GM12878 (cell line): ENCODE measurements around the gene EPB41L4A. TPM values are rescaled to one million over a fixed set of nuclear protein-coding genes. Genes with fewer than 3 reads are reported as not detected.

Experiments used
- ATAC-seq: fragments of 200-7000 bp; cut with Tn5 transposase; 3 replicates; pipeline ENCODE4 v1.9.1; 2020; ENCODE audit warnings: mild to moderate bottlenecking, moderate library complexity
- BruUV-seq: library from RNA; stranded (reverse); fragments of 400-500 nt; replicated peaks from 2 replicates; lab custom pipeline; 2021; lab: Mats Ljungman, UMichigan
- CTCF ChIA-PET: fragments of 300-600 bp; sonication (Branson Sonifier 250); formaldehyde crosslinking; extraction: SDS; loops from one replicate; lab custom pipeline; 2021; ENCODE audit warnings: inconsistent platforms; lab: Yijun Ruan, JAX
- POLR2A ChIA-PET: fragments of 350-600 bp; formaldehyde crosslinking; extraction: SDS; loops from one replicate; lab custom pipeline; 2021; ENCODE audit warnings: inconsistent platforms; lab: Charles Lee
- RAD21 ChIA-PET: fragments of 300-600 bp; sonication (Branson Sonifier 250); formaldehyde crosslinking; loops from one replicate; lab custom pipeline; 2023; ENCODE audit warnings: antibody characterized with exemption; ENCODE audit not compliant: unreplicated experiment; lab: Charles Lee
- SMC1A ChIA-PET: fragments of 300-600 bp; sonication (Branson Sonifier 250); formaldehyde crosslinking; loops from one replicate; lab custom pipeline; 2023; ENCODE audit not compliant: unreplicated experiment, uncharacterized antibody; lab: Charles Lee
- DNase-seq: peaks from one replicate; pipeline ENCODE4 v3.0.0-alpha.2; 2011; ENCODE audit warnings: low read depth, low spot score
- FAIRE-seq: peaks from 3 replicates; lab custom pipeline; 2011; peaks lifted over from hg19 to GRCh38; lab: Jason Lieb, UNC
- H2AFZ ChIP-seq: 2 replicates; pipeline ENCODE4 v1.6.0; 2011; ENCODE audit warnings: low read depth, low read length, control low read depth; ENCODE audit not compliant: control insufficient read depth
- H3K27ac ChIP-seq: 2 replicates; pipeline ENCODE4 v1.5.1; 2011; ENCODE audit warnings: control low read depth; ENCODE audit not compliant: control insufficient read depth, insufficient read depth
- H3K27me3 ChIP-seq, 2 experiments: replicated peaks in 1 of 2; 2 replicates each; pipeline versions ENCODE4 v1.6.0 to v1.6.1; 2011; ENCODE audit warnings: low read length in 1 of 2; ENCODE audit not compliant: control insufficient read depth in 2 of 2, insufficient read depth in 2 of 2
- H3K36me3 ChIP-seq, 2 experiments: 2 replicates each; pipeline ENCODE4 v1.5.1; 2011; ENCODE audit warnings: low read length in 1 of 2; ENCODE audit not compliant: control insufficient read depth in 2 of 2, insufficient read depth in 2 of 2
- H3K4me1 ChIP-seq: 2 replicates; pipeline ENCODE4 v1.6.1; 2011; ENCODE audit warnings: mild to moderate bottlenecking, low read length, moderate library complexity, mixed read lengths; ENCODE audit not compliant: control insufficient read depth, insufficient read depth
- H3K4me2 ChIP-seq: 2 replicates; pipeline ENCODE4 v1.6.0; 2011; ENCODE audit warnings: control low read depth; ENCODE audit not compliant: control insufficient read depth, insufficient read depth
- H3K4me3 ChIP-seq: fragments of 200-600 bp; sonication (generic); 2 replicates; pipeline ENCODE4 v1.5.1; 2016
- H3K79me2 ChIP-seq: 2 replicates; pipeline ENCODE4 v1.6.0; 2011; ENCODE audit warnings: low read length; ENCODE audit not compliant: control insufficient read depth, insufficient read depth
- H3K9ac ChIP-seq: 2 replicates; pipeline ENCODE4 v1.8.0; 2011; ENCODE audit warnings: low read length, control low read depth, mixed read lengths; ENCODE audit not compliant: control insufficient read depth, insufficient read depth
- H3K9me3 ChIP-seq: replicated peaks from 3 replicates; pipeline ENCODE4 v1.5.1; 2011; ENCODE audit warnings: mild to moderate bottlenecking, low read length; ENCODE audit not compliant: control insufficient read depth, insufficient read depth
- H4K20me1 ChIP-seq: 2 replicates; pipeline ENCODE4 v1.6.0; 2011; ENCODE audit not compliant: control insufficient read depth, insufficient read depth
- CTCF ChIP-seq, 3 experiments: IDR thresholded peaks in 2 of 3; conservative IDR thresholded peaks in 1 of 3; 2 replicates each; pipeline ENCODE4 v1.5.1; 2011; ENCODE audit warnings: low read depth in 3 of 3, low read length in 3 of 3, mild to moderate bottlenecking in 3 of 3, control low read depth in 2 of 3, moderate library complexity in 2 of 3, inconsistent platforms in 1 of 3, mixed read lengths in 1 of 3; ENCODE audit not compliant: control insufficient read depth in 2 of 3, insufficient read depth in 1 of 3; ENCODE audit errors: extremely low read depth in 1 of 3
- HDAC6 ChIP-seq: fragments of 200-600 bp; sonication (generic); IDR thresholded peaks from one replicate; pipeline ENCODE4 v1.8.0; 2017; ENCODE audit warnings: antibody characterized with exemption; ENCODE audit not compliant: unreplicated experiment
- MEF2A ChIP-seq: IDR thresholded peaks from 2 replicates; pipeline ENCODE4 v1.6.1; 2011; ENCODE audit warnings: low read depth, mild to moderate bottlenecking, low read length, moderate library complexity; ENCODE audit not compliant: insufficient read depth
- POU2F2 ChIP-seq: IDR thresholded peaks from 3 replicates; pipeline ENCODE4 v1.6.1; 2011; ENCODE audit warnings: low read depth, mild to moderate bottlenecking, low read length, borderline replicate concordance
- RAD21 ChIP-seq: IDR thresholded peaks from 2 replicates; pipeline ENCODE4 v1.6.1; 2011; ENCODE audit warnings: mild to moderate bottlenecking, low read depth, low read length, moderate library complexity; ENCODE audit not compliant: insufficient read depth
- SMC3 ChIP-seq: IDR thresholded peaks from 2 replicates; pipeline ENCODE4 v1.6.1; 2011; ENCODE audit warnings: low read length, improper control_type of control experiment, borderline replicate concordance
- WRNIP1 ChIP-seq: IDR thresholded peaks from 2 replicates; pipeline ENCODE4 v1.6.1; 2011; ENCODE audit warnings: low read depth, low read length, improper control_type of control experiment, borderline replicate concordance
- WGBS: methylation state at CpG from one replicate; pipeline ENCODE4 v1.1.6; 2016; ENCODE audit warnings: low lambda C conversion rate; ENCODE audit not compliant: insufficient replicate concordance, insufficient coverage; ENCODE audit errors: missing lambda C conversion rate; 5-methylcytosine and 5-hydroxymethylcytosine counted together
- in situ Hi-C: fragments of 300-500 bp; cut with MboI; formaldehyde crosslinking; loops from 9 replicates; pipeline ENCODE4 v1.14.3; 2018; ENCODE audit warnings: mixed read lengths
- intact Hi-C: fragments of 100-400 bp; cut with micrococcal nuclease; formaldehyde crosslinking; loops from one replicate; pipeline ENCODE4 v1.14.2; 2022; ENCODE audit not compliant: unreplicated experiment
- polyA plus RNA-seq, 11 experiments: library from polyadenylated mRNA; depleted of rRNA in 4 of 11; unstranded in 6 of 11; stranded (reverse) in 5 of 11; fragments of >200 nt; fragmentation: Nextera tagmentation in 4 of 11; fragmentation: Illumina TruSeq in 1 of 11; extraction: Ambion mirVana in 4 of 11; extraction: Trizol in 1 of 11; gene quantifications; 1 replicate in 1 of 11; 2 replicates in 10 of 11; pipeline versions ENCODE4 v1.2.1 to v1.2.3, GENCODE V29; 2011 to 2016; ENCODE audit warnings: inconsistent platforms in 2 of 11, missing spikeins in 2 of 11, low read depth in 1 of 11
- total RNA-seq, 4 experiments: library from RNA; depleted of rRNA in 3 of 4; stranded (reverse); fragments of >200 nt in 3 of 4; fragmentation: Illumina TruSeq in 1 of 4; extraction: Trizol in 1 of 4; gene quantifications; 2 replicates each; pipeline versions ENCODE4 v1.2.1 to v1.2.3, GENCODE V29; 2013 to 2021

The EPB41L4A gene
- total and polyA plus RNA-seq, 10 of the 15 experiments (the other 5 are each of a cell fraction or from before 2014, with no cell fraction given), result 0.10 to 0.67 (median 0.30) TPM

DNA sequence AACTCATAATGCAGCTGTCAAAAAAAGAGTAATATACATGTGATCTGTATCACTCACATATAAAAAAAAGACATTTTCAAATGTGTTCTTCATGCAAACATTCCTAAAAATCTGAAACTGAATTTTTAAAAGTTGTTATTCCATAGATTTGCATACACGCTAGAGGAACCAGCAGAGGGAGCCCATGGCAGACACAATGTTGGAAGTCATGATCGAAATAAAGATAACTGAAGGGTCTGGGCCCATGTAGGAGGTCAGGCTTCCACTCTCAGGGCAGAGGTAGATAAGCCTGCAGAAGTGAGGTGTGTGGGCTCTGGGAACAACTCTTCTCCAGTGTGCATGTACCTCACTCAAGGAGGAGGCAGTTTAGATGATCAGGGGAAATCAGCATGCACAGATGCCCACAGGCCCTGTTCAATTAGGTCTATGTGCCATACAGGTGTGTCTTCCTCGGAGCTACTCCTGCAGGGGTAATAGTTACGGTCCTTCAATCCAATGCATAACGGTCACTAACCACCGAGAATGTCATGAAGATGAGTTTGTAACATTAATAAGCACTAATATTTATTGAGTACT is 208.6 kb downstream of the EPB41L4A start:
- Histone ChIP-seq H3K27me3 (no peaks in the 10 kb centered on the region), H4K20me1 (no peaks in the 10 kb centered on the region), H3K27ac (no peak overlapping the region), H3K4me2 (no peak overlapping the region), H3K79me2 (no peaks in the 10 kb centered on the region), H3K9me3 (no peaks in the 10 kb centered on the region), H2AFZ (no peak overlapping the region), H3K36me3 (no peaks in the 10 kb centered on the region), H3K4me3 (no peak overlapping the region), H3K9ac (no peak overlapping the region), H3K4me1 (no peaks in the 10 kb centered on the region)
- peak; percentile 32; the same call in 2 of the 3 replicates for ATAC-seq
- WGBS, result 24% methylated on average over 6 of the region's 6 CpGs
- FAIRE-seq, result peak; percentile 41
- POLR2A ChIA-PET, result no interaction called here
- no peak for DNase-seq
- intact Hi-C loops, result no loop called here
- no TSS peak for BruUV-seq
- RAD21 ChIA-PET, result interaction anchor here (0.9 to 1.5 kb wide), 2 partner anchors 35 to 282 kb away, joined by 3 to 4 read pairs; no protein-coding TSS in a partner anchor
- in situ Hi-C loops, result no loop called here
- CTCF ChIA-PET, result interaction anchor here (0.6 to 2.1 kb wide), 6 partner anchors 11 to 327 kb away, joined by 3 to 9 read pairs (median 4); no protein-coding TSS in a partner anchor
- SMC1A ChIA-PET, result interaction anchor here (1.1 to 2.1 kb wide), 2 partner anchors 29 to 318 kb away, joined by 5 to 8 read pairs; no protein-coding TSS in a partner anchor
- TF ChIP-seq CTCF (IDR thresholded peaks at IDR 0.05 in 2 of 3, conservative IDR thresholded peaks at IDR 0.05 in 1 of 3; ENCODE audit: control insufficient read depth in 2 of 3, extremely low read depth in 1 of 3, insufficient read depth in 1 of 3, low read depth in 3 of 3, low read length in 3 of 3), result peak; percentile 44 to 50 (median 48); a peak in 5 of 6 replicates
- TF ChIP-seq WRNIP1, result no peak
- no peak for TF ChIP-seq MEF2A
- TF ChIP-seq SMC3, result peak; percentile 52; the same call in 1 of the 2 replicates
- peak; percentile 73; the same call in 1 of the 3 replicates for TF ChIP-seq POU2F2
- peak; percentile 58 for TF ChIP-seq RAD21
- TF ChIP-seq HDAC6, result no peak
- TF ChIP-seq, all 136 proteins: peak for 4
